ENCODE measurements around the gene C17orf100.

DNA sequence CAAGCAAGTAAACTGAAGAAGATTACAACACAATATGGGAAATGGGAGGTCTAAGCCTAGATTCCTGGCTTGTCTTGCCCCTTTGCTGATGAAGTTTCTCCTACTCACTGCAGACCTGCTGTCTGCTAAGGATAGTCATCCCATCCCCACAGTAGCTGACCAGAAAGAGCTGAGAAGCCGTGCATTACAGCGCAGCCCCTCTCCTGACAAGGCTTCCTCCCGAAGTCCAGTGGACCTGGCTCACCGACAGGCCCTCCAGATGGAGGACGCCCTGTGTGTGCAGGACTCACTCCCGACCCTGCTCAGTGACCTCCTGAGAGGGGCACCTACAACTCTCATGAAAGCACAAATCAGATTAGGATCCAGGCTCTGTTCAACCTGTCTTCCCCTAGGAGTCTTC lies 46.4 kb upstream of the C17orf100 start:
- TF ChIP-seq NR3C1 (IDR thresholded peaks at IDR 0.05) (no peak), POLR2A (IDR thresholded peaks at IDR 0.05; ENCODE audit: low read length) (0 out of 2 replicates have a peak, but pooled peaks have one; percentile 18), HOXA7 (CRISPR knock-in tag; IDR thresholded peaks at IDR 0.05) (no peak), ESRRA (IDR thresholded peaks at IDR 0.05; ENCODE audit: borderline replicate concordance, low read length) (no peak), EP300 (IDR thresholded peaks at IDR 0.05) (no peak), KDM1A (IDR thresholded peaks at IDR 0.05; ENCODE audit: low read depth) (no peak), ZNF302 (CRISPR knock-in tag; IDR thresholded peaks at IDR 0.05) (no peak), EHMT2 (IDR thresholded peaks at IDR 0.05; ENCODE audit: low read depth) (no peak), POLR2AphosphoS2 (conservative IDR thresholded peaks at IDR 0.05; ENCODE audit: low read length) (no peak), JUN (IDR thresholded peaks at IDR 0.05) (no peak), FOSL2 (IDR thresholded peaks at IDR 0.05) (no peak), FOSL2 (CRISPR knock-in tag; IDR thresholded peaks at IDR 0.05) (no peak)
- TF ChIP-seq, protein P1, sequence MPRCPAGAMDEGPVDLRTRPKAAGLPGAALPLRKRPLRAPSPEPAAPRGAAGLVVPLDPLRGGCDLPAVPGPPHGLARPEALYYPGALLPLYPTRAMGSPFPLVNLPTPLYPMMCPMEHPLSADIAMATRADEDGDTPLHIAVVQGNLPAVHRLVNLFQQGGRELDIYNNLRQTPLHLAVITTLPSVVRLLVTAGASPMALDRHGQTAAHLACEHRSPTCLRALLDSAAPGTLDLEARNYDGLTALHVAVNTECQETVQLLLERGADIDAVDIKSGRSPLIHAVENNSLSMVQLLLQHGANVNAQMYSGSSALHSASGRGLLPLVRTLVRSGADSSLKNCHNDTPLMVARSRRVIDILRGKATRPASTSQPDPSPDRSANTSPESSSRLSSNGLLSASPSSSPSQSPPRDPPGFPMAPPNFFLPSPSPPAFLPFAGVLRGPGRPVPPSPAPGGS (IDR thresholded peaks at IDR 0.05) = no peak
- TF ChIP-seq, protein P2, sequence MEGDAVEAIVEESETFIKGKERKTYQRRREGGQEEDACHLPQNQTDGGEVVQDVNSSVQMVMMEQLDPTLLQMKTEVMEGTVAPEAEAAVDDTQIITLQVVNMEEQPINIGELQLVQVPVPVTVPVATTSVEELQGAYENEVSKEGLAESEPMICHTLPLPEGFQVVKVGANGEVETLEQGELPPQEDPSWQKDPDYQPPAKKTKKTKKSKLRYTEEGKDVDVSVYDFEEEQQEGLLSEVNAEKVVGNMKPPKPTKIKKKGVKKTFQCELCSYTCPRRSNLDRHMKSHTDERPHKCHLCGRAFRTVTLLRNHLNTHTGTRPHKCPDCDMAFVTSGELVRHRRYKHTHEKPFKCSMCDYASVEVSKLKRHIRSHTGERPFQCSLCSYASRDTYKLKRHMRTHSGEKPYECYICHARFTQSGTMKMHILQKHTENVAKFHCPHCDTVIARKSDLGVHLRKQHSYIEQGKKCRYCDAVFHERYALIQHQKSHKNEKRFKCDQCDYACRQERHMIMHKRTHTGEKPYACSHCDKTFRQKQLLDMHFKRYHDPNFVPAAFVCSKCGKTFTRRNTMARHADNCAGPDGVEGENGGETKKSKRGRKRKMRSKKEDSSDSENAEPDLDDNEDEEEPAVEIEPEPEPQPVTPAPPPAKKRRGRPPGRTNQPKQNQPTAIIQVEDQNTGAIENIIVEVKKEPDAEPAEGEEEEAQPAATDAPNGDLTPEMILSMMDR (IDR thresholded peaks at IDR 0.05) = no peak
- TF ChIP-seq, protein P3, sequence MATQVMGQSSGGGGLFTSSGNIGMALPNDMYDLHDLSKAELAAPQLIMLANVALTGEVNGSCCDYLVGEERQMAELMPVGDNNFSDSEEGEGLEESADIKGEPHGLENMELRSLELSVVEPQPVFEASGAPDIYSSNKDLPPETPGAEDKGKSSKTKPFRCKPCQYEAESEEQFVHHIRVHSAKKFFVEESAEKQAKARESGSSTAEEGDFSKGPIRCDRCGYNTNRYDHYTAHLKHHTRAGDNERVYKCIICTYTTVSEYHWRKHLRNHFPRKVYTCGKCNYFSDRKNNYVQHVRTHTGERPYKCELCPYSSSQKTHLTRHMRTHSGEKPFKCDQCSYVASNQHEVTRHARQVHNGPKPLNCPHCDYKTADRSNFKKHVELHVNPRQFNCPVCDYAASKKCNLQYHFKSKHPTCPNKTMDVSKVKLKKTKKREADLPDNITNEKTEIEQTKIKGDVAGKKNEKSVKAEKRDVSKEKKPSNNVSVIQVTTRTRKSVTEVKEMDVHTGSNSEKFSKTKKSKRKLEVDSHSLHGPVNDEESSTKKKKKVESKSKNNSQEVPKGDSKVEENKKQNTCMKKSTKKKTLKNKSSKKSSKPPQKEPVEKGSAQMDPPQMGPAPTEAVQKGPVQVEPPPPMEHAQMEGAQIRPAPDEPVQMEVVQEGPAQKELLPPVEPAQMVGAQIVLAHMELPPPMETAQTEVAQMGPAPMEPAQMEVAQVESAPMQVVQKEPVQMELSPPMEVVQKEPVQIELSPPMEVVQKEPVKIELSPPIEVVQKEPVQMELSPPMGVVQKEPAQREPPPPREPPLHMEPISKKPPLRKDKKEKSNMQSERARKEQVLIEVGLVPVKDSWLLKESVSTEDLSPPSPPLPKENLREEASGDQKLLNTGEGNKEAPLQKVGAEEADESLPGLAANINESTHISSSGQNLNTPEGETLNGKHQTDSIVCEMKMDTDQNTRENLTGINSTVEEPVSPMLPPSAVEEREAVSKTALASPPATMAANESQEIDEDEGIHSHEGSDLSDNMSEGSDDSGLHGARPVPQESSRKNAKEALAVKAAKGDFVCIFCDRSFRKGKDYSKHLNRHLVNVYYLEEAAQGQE (IDR thresholded peaks at IDR 0.05) = no peak
